GM19043 (cell line): Measurements from ENCODE around the gene MRPL36.
"Not testable (repeated sequence)": the region's sequence is repeated elsewhere in the genome, so short reads cannot be mapped to it uniquely, and the experiment has no call there.

ENCODE experiments used
- ATAC-seq: cut with Tn5 transposase; IDR thresholded peaks from one replicate; pipeline ENCODE4 v1.9.1; 2021; ENCODE audit warnings: low read depth; ENCODE audit not compliant: unreplicated experiment

Gene MRPL36

GRCh38 chr5:1797855-1798254 is 1.8 kb downstream of the MRPL36 start:
- no peak for ATAC-seq

- no peak for ATAC-seq
Observed at GRCh38 chr5:1797103-1797800, 2.4 kb downstream of the MRPL36 start.

- ATAC-seq = no peak
Observed at GRCh38 chr5:1796371-1797102, 3.1 kb downstream of the MRPL36 start.

- no peak for ATAC-seq
Observed at GRCh38 chr5:1795931-1796330, 3.7 kb downstream of the MRPL36 start.

- ATAC-seq = no peak
Observed at GRCh38 chr5:1795506-1795905, 4.1 kb downstream of the MRPL36 start.

GRCh38 chr5:1794901-1795290 is 4.7 kb downstream of the MRPL36 start:
- no peak for ATAC-seq

GRCh38 chr5:1793966-1794900 is 5.4 kb downstream of the MRPL36 start:
- no peak for ATAC-seq

- no peak for ATAC-seq
Observed at GRCh38 chr5:1793301-1793740, 6.3 kb downstream of the MRPL36 start.

- ATAC-seq = peak; percentile 95
Observed at GRCh38 chr5:1792842-1793266, 6.8 kb downstream of the MRPL36 start.

GRCh38 chr5:1791176-1791575 is 8.5 kb downstream of the MRPL36 start:
- ATAC-seq = no peak

- no peak for ATAC-seq
Observed at GRCh38 chr5:1789834-1790471, 9.7 kb downstream of the MRPL36 start.

- not testable (repeated sequence) for ATAC-seq
Observed at GRCh38 chr5:1789438-1789833, 10.2 kb downstream of the MRPL36 start.

GRCh38 chr5:1788828-1789227 is 10.8 kb downstream of the MRPL36 start:
- no peak for ATAC-seq

GRCh38 chr5:1788200-1788599 is 11.4 kb downstream of the MRPL36 start:
- no peak for ATAC-seq

GRCh38 chr5:1787472-1788047 is 12.1 kb downstream of the MRPL36 start:
- ATAC-seq = no peak

GRCh38 chr5:1786621-1787471 is 12.8 kb downstream of the MRPL36 start:
- ATAC-seq = no peak

- no peak for ATAC-seq
Observed at GRCh38 chr5:1785984-1786383, 13.7 kb downstream of the MRPL36 start.

- no peak for ATAC-seq
Observed at GRCh38 chr5:1785062-1785461, 14.6 kb downstream of the MRPL36 start.
